Activated T-cell treated with anti-CD3 and anti-CD28 coated beads, Interleukin-2, amount 50 U/mL, for 4 hours (primary cell): ENCODE data around the gene FAM89B. TPM values are rescaled to one million over a fixed set of nuclear protein-coding genes. Genes with fewer than 3 reads are reported as not detected.

Experiments
- ATAC-seq, 2 donors: fragments of 200-7000 bp; cut with Tn5 transposase; one replicate each; pipeline ENCODE4 v1.10.0; 2021
- DNase-seq: peaks from one replicate; pipeline ENCODE4 v3.0.0-alpha.2; 2020
- H3K27me3 Mint-ChIP-seq: one replicate; pipeline ENCODE4 v1.8.0; 2021; ENCODE audit warnings: low read depth, mixed read lengths
- H3K36me3 Mint-ChIP-seq: one replicate; pipeline ENCODE4 v1.8.0; 2022; ENCODE audit warnings: mixed read lengths; ENCODE audit not compliant: insufficient read depth
- H3K4me1 Mint-ChIP-seq: one replicate; pipeline ENCODE4 v1.8.0; 2021; ENCODE audit warnings: low read depth, mixed read lengths
- H3K4me3 Mint-ChIP-seq: one replicate; pipeline ENCODE4 v1.8.0; 2021; ENCODE audit warnings: mild to moderate bottlenecking, moderate library complexity, mixed read lengths
- H3K9me3 Mint-ChIP-seq: one replicate; pipeline ENCODE4 v1.8.0; 2021; ENCODE audit warnings: mixed read lengths
- total RNA-seq, 3 donors: library from RNA; stranded (reverse); gene quantifications; one replicate each; pipeline ENCODE4 v1.2.1, GENCODE V29; 2021

The FAM89B gene
- total RNA-seq, 3 donors from 2014 or later: 27.4 to 32.0 (median 28.6) TPM

DNA sequence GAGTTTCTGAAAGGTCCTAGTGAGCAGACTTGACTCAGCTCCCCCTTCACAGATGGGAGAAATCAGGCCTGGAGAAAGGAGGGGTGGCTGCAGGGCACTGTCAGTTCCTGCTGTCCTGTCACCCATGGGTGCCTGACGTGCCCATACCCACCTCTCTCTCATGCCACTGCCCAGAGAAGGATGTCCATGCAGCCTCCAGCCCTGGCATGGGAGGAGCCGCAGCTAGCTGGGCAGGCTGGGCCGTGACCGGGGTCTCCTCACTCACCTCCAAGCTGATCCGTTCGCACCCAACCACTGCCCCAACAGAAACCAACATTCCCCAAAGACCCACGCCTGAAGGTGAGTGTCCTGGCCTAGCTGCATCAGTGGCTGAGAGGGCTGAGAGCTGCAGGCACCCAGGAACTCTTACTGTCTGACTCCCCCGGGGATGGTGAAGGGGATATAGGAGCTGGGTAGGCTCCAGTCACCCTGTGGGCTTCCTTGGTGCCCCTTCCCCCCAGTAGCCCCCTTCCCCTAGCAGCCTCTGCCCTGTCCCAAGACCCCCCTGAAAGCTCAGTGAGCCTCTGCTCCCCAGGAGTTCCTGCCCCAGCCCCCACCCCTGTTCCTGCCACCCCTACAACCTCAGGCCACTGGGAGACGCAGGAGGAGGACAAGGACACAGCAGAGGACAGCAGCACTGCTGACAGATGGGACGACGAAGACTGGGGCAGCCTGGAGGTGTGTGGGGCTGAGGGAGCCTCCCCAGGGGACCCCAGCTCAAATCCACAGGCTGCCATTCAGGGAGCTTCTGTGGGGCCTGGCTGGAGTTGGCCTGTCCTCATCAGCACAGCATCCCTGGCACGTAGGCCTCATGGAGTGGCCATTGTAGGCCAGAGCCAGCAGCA lies 35.7 kb upstream of the FAM89B start:
- H3K4me1 Mint-ChIP-seq: peaks cover 10% of the 10 kb centered on the region
- H3K36me3 Mint-ChIP-seq: peaks cover 7% of the 10 kb centered on the region
- H3K27me3 Mint-ChIP-seq: no peaks in the 10 kb centered on the region
- no peaks in the 10 kb centered on the region for H3K9me3 Mint-ChIP-seq
- no peak for ATAC-seq
- no peak overlapping the region for H3K4me3 Mint-ChIP-seq
- DNase-seq: no peak

DNA sequence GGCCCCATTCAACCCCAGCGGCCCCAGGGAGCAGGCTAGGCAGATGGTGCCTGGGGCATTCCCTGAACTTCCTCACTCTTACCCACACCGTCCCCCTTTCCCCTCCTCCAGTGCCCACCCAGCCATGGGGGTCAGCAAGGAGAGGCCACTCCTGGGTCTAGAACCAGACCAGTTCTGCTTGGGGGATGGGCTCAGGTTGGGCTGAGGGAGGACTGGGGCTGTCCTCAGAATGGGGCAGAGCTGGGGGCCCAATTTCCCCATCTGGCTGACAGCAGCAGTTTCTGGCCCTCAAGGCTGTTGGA lies 35.1 kb upstream of the FAM89B start:
- ATAC-seq (no peak), DNase-seq (no peak)
- Mint-ChIP-seq H3K36me3 (peaks cover 7% of the 10 kb centered on the region), H3K9me3 (no peaks in the 10 kb centered on the region), H3K4me3 (no peak overlapping the region), H3K4me1 (peaks cover 12% of the 10 kb centered on the region), H3K27me3 (no peaks in the 10 kb centered on the region)

GRCh38 chr11:65537620-65538231 lies 34.6 kb upstream of the FAM89B start:
- H3K4me3 Mint-ChIP-seq: no peak overlapping the region
- H3K4me1 Mint-ChIP-seq: peaks cover 12% of the 10 kb centered on the region
- ATAC-seq: no peak
- H3K9me3 Mint-ChIP-seq: no peaks in the 10 kb centered on the region
- no peak for DNase-seq
- no peaks in the 10 kb centered on the region for H3K27me3 Mint-ChIP-seq
- peaks cover 8% of the 10 kb centered on the region for H3K36me3 Mint-ChIP-seq

DNA sequence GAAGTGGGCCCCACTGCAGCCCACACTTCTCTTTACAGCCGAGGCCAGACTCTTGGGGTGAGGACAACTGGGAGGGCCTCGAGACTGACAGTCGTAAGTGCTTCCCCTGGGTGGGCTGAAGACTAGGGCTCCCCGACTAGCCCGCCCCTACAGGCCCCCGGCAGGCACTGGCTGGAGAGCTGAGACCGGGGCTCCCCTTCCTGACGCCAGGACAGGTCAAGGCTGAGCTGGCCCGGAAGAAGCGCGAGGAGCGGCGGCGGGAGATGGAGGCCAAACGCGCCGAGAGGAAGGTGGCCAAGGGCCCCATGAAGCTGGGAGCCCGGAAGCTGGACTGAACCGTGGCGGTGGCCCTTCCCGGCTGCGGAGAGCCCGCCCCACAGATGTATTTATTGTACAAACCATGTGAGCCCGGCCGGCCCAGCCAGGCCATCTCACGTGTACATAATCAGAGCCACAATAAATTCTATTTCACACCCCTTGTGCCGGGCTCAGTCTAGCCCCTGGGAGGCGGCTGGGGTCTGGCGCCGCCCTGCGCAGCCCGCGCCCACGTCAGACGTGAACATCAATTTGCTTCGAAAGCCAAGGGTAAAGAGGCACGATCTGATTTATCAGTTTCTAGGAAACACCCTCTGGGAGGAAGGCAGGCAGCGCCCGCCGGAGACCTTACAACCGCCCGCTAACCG lies 34.0 kb upstream of the FAM89B start:
- H3K27me3 Mint-ChIP-seq: no peaks in the 10 kb centered on the region
- peaks cover 7% of the 10 kb centered on the region for H3K36me3 Mint-ChIP-seq
- ATAC-seq (no peak), DNase-seq (no peak)
- H3K4me3 Mint-ChIP-seq: peak overlapping the region; percentile 56
- no peaks in the 10 kb centered on the region for H3K9me3 Mint-ChIP-seq
- peaks cover 12% of the 10 kb centered on the region for H3K4me1 Mint-ChIP-seq

DNA sequence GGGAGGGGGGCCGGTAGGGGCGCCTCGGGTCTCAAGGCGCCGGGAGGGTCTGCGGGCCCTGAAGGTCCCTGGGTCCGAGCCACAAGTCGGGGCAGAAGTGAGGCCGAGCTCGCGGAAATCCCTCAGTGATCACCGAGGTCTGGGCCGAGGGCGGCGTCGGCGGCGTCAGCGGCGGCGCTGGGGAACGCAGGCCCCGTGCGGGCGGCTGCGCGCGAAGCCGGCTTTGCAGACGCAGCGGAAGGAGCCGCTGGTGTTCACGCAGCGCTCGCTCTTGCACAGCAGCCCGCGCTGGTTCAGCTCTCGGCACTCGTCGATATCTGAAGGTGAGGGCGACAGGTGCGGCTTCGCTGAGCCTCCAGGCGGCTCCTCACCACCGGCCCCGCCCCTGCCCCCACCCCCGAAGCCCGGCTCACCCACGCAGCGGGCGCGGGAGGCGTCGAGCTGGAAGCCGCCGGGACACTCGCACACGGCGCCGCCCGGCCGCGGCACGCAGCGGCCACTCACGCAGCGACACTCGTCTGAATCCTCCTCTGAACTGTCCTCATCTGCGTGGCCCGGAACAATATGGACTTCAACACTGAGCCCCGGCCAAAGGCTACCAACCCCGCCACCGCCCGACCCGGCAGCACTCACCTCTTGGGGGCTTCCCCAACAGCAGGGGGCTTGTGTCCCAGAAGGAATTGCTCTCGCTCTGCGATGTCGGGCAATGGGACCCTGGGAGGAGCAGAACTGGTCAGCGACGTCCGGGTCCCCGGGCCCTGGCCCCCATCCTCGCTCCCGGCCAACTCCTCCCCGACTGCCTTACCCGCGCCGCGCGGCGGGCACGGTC lies 33.2 kb upstream of the FAM89B start:
- peaks cover 14% of the 10 kb centered on the region for H3K4me1 Mint-ChIP-seq
- no peak for DNase-seq
- no peaks in the 10 kb centered on the region for H3K27me3 Mint-ChIP-seq
- no peak overlapping the region for H3K4me3 Mint-ChIP-seq
- peaks cover 7% of the 10 kb centered on the region for H3K36me3 Mint-ChIP-seq
- no peak for ATAC-seq
- H3K9me3 Mint-ChIP-seq: no peaks in the 10 kb centered on the region

GRCh38 chr11:65539744-65540289 lies 32.5 kb upstream of the FAM89B start:
- Mint-ChIP-seq H3K4me3 (peak overlapping the region; percentile 81), H3K27me3 (no peaks in the 10 kb centered on the region), H3K36me3 (peaks cover 1% of the 10 kb centered on the region), H3K9me3 (no peaks in the 10 kb centered on the region), H3K4me1 (peaks cover 17% of the 10 kb centered on the region)
- DNase-seq (no peak), ATAC-seq (peak; percentile 80 to 82)

DNA sequence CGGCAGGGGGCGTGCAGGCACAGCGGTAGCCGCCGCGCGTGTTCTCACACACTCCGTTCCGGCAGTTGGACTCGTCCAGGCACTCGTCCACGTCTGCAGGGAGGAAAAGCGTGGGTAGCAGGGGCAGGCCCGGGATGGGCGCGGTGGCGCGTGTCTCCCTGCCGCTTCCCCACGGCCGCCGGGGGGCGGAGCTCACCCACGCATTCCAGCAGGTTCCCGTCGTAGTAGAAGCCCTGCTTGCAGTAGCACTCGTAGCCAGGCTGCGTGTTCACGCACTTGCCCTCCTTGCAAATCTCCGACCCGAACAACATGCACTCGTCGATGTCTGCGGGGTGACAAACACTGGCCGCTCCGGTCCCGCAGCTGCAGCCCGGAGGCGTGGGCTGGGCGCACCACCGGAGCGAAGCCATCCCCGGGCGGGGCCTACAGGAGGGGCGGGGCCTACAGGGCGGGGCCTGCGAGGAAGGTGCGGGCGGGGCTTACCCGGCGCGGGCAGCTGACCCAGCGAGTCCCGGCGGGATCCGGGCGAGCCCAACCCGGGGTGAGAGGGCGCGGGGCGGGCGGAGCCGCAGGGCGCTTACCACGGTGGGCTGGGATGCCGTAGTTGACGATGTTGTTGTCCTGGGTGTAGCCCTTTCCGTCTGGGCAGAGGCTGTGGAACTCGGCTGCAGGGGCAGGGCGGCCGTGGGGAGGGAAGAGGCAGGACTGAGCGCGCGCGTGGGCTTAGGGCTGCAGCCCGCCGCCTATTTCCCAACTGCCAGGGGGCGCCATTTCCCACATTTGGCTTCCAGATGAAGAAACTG lies 31.8 kb upstream of the FAM89B start:
- peak; percentile 85 for DNase-seq
- peak; percentile 85 to 88 for ATAC-seq
- Mint-ChIP-seq H3K4me3 (peak overlapping the region; percentile 81), H3K27me3 (no peaks in the 10 kb centered on the region), H3K4me1 (peaks cover 23% of the 10 kb centered on the region), H3K36me3 (peaks cover 1% of the 10 kb centered on the region), H3K9me3 (no peaks in the 10 kb centered on the region)

GRCh38 chr11:65541093-65541982 lies 31.0 kb upstream of the FAM89B start:
- Mint-ChIP-seq H3K27me3 (no peaks in the 10 kb centered on the region), H3K9me3 (no peaks in the 10 kb centered on the region), H3K4me3 (peak overlapping the region; percentile 81), H3K4me1 (peaks cover 30% of the 10 kb centered on the region), H3K36me3 (peaks cover 1% of the 10 kb centered on the region)
- ATAC-seq (no peak), DNase-seq (no peak)

GRCh38 chr11:65542738-65543390 lies 29.5 kb upstream of the FAM89B start:
- no peaks in the 10 kb centered on the region for H3K9me3 Mint-ChIP-seq
- H3K4me3 Mint-ChIP-seq: no peak overlapping the region
- DNase-seq (no peak), ATAC-seq (no peak)
- peaks cover 1% of the 10 kb centered on the region for H3K36me3 Mint-ChIP-seq
- no peaks in the 10 kb centered on the region for H3K27me3 Mint-ChIP-seq
- peaks cover 38% of the 10 kb centered on the region for H3K4me1 Mint-ChIP-seq

DNA sequence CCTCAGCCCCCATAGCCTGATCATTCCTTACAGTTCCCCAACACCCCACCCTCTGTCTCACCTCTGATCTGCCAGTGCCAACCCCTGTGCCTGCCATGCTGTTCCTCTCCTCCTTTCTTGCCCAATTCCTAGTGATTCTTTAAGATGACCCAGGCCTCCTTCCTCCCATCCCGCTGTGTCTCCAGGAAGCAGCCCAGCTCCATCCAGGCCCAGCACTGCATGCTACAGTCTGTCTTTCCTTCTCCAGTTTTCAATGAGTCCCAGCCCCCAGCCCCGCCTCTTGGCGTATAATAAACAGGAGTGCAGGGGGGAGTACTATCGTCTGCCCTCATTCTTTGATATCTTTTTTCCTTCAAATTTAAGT lies 26.5 kb upstream of the FAM89B start:
- Mint-ChIP-seq H3K27me3 (no peaks in the 10 kb centered on the region), H3K4me3 (peak overlapping the region; percentile 53), H3K4me1 (peaks cover 53% of the 10 kb centered on the region), H3K36me3 (peaks cover 2% of the 10 kb centered on the region), H3K9me3 (no peaks in the 10 kb centered on the region)
- DNase-seq: no peak
- peak in 1 of 2 donors; percentile 0 for ATAC-seq

DNA sequence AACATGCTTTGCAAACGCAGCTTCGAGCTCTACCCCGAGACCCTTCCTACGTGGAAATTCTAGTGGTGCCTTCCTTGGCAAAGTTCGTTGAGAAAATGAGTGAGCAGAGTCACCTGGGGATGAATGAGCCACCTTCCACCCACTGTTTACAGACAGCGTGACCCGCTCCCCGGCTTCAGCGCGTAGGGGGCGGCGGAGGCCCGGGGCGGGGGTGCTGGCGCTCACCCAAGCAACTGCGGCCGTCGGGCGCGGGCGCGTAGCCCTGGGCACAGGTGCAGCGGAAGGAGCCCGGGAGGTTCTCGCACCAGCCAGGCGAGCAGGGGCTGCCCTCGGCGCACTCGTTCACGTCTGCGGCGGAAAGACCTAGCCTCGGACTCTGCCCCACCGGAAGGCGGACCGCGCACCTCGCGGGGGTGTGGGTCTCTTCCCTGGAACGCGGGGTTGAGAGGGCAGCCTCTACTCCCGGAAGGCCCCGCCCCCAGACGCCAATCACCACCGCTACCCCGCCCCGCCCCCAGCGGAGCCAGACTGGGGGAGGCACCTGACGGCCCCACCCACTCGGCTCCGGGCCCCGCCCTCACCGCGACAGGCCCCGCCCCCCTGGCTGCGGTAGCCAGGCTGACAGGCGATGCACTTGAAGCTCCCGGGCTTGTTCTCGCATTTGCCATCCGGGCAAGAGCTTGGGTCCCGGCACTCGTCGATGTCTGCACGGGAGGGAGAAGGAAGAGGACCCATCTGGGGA lies 25.9 kb upstream of the FAM89B start:
- DNase-seq (peak; percentile 100), ATAC-seq (peak; percentile 85 to 86)
- Mint-ChIP-seq H3K4me3 (peak overlapping the region; percentile 53), H3K4me1 (peaks cover 52% of the 10 kb centered on the region), H3K36me3 (peaks cover 4% of the 10 kb centered on the region), H3K27me3 (no peaks in the 10 kb centered on the region), H3K9me3 (no peaks in the 10 kb centered on the region)
